ENCODE results near the gene LHFPL6. TPM values are rescaled to one million over a fixed set of nuclear protein-coding genes. Genes with fewer than 3 reads are reported as not detected.

Gene LHFPL6
- total RNA-seq, 1 donor from 2014 or later: 146 TPM

GRCh38 chr13:39451301-39451700 is 151.7 kb downstream of the LHFPL6 start:
- intact Hi-C loops (cut with DNase I): no loop called here
- ATAC-seq (peak; percentile 66), DNase-seq (ENCODE audit: low spot score) (no peak)

DNA sequence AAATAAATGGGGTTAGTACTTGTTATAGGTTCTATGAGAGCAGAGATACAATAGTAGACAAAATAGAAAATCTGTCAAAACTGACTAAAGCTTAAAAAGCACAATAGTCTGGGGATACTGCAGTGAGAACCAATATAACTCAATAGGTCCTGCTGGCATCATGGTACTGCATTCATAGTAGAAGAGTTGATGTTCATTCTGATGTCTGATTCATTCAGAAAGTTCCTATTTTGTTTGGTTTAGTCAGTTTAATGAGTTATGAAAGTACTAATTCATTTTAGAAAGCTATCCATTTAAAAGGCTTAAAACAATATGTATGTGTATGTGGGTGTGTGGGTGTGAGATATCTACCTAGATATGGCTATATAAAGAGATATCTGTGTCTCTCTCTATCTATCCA is 152.8 kb downstream of the LHFPL6 start:
- no peak for ATAC-seq
- intact Hi-C loops (cut with DNase I): no loop called here
- DNase-seq (ENCODE audit: low spot score): no peak

GRCh38 chr13:39448834-39449233 is 154.2 kb downstream of the LHFPL6 start:
- intact Hi-C loops (cut with DNase I): no loop called here
- DNase-seq (ENCODE audit: low spot score): no peak
- ATAC-seq: no peak

- intact Hi-C loops (cut with DNase I): no loop called here
- ATAC-seq: no peak
- DNase-seq (ENCODE audit: low spot score): no peak
Measured at GRCh38 chr13:39446865-39447264, 156.1 kb downstream of the LHFPL6 start.

DNA sequence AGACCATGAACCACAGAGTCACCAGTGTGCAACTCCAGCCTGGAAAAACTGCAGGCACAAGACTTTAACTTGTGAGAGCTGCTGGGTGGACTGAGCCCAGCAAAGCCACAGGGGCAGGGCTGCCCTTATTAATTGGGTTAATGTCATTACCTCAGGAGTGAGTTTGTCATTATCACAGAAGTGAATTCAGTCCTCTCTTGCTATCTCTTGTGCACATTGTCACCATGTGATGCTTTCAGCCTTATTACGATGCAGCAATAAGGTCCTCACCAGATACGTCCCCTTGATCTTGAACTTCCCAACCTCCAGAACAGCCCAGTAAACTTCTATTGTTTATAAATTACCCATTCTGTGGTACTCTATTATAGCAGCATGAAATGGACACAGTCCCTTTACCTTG is 158.1 kb downstream of the LHFPL6 start:
- DNase-seq (ENCODE audit: low spot score): no peak
- intact Hi-C loops (cut with DNase I): no loop called here

GRCh38 chr13:39433651-39434050 is 169.3 kb downstream of the LHFPL6 start:
- no peak for ATAC-seq
- DNase-seq (ENCODE audit: low spot score): no peak

More for the DNA sequence above, 158.1 kb downstream of the LHFPL6 start:
- no peak for ATAC-seq

DNA sequence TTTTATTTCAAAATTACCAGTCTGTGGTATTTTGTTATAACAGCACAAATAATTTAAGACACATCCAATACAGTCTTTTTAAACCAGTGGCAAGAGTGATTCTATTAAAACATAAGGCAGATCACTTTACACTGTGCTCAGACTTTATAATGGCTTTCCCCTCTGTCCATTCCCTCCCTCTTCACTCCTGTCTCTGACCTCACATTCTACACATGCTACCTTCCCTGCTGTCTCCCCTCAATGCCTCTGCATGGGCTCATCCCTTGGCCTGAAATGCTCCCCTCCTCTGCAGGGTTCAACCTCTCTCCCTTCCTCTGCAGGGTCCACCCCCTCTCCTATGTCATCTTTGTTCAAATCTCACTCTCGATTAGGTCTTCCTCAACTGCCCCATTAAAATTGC is 170.8 kb downstream of the LHFPL6 start:
- ATAC-seq: no peak
- no peak for DNase-seq (ENCODE audit: low spot score)
- intact Hi-C loops (cut with DNase I): no loop called here

More at GRCh38 chr13:39433651-39434050, 169.3 kb downstream of the LHFPL6 start:
- intact Hi-C loops (cut with DNase I): no loop called here

- intact Hi-C loops (cut with DNase I): no loop called here
- DNase-seq (ENCODE audit: low spot score): no peak
- ATAC-seq: no peak
Measured at GRCh38 chr13:39422845-39423565, 180.0 kb downstream of the LHFPL6 start.

GRCh38 chr13:39419876-39420275 is 183.1 kb downstream of the LHFPL6 start:
- intact Hi-C loops (cut with DNase I): loop anchor here (10.0 kb wide), 1 partner anchor 185 kb away; the partner anchor contains the start of gene LHFPL6
- DNase-seq (ENCODE audit: low spot score) (no peak), ATAC-seq (no peak)

DNA sequence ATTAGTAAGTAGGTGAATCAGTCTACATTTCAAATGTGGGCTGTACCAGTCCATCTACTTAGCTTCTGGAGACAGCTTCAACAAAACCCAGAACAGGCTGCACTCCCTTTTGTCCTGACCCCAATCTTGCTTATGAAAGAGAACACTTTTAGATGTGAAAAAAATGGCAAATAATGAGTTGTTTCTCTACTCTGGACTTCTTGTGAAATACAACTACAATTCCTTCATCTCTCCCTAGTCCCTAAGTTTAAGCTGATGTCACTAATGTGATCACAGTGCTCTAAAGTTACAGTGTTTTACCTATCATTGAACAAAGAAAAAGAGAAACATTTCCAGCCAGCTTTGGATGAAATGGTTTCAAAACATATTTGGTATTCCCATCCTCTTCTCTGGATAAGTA is 183.9 kb downstream of the LHFPL6 start:
- peak; percentile 70 for ATAC-seq
- intact Hi-C loops (cut with DNase I): loop anchor here (10.0 kb wide), 1 partner anchor 186 kb away; the partner anchor contains the start of gene LHFPL6

GRCh38 chr13:39418424-39418823 is 184.6 kb downstream of the LHFPL6 start:
- ATAC-seq (no peak), DNase-seq (ENCODE audit: low spot score) (no peak)
- intact Hi-C loops (cut with DNase I): loop anchor here (10.0 kb wide), 1 partner anchor 186 kb away; the partner anchor contains the start of gene LHFPL6

More for the DNA sequence above, 183.9 kb downstream of the LHFPL6 start:
- no peak for DNase-seq (ENCODE audit: low spot score)

- intact Hi-C loops (cut with DNase I): loop anchor here (10.0 kb wide), 1 partner anchor 187 kb away; the partner anchor contains the start of gene LHFPL6
- DNase-seq (ENCODE audit: low spot score): peak; percentile 68
- ATAC-seq: peak; percentile 59
Measured at GRCh38 chr13:39417643-39418042, 185.3 kb downstream of the LHFPL6 start.

DNA sequence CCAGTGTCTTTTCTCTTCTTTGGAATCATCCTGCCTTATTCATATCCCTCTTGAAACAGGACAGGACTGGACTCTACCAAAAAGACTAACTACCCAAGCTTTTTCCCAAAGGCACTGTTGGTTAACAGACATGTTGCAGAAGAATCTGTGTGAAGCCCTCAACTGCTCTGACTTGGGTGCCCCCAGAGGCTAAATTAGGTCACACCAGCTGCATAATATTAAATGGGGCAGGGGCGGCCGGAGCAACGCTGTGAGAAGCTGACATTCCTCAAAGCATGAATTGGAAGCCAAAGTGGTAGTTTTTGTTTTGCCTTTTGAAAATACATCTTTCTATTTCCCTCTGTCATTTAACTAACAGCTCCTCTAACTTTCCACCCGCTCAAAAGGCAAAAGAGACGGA is 185.9 kb downstream of the LHFPL6 start:
- intact Hi-C loops (cut with DNase I): loop anchor here (10.0 kb wide), 1 partner anchor 188 kb away; the partner anchor contains the start of gene LHFPL6
- peak; percentile 45 for ATAC-seq
- no peak for DNase-seq (ENCODE audit: low spot score)

GRCh38 chr13:39415008-39415802 is 187.8 kb downstream of the LHFPL6 start:
- peak; percentile 67 for DNase-seq (ENCODE audit: low spot score)
- intact Hi-C loops (cut with DNase I): loop anchor here (10.0 kb wide), 1 partner anchor 190 kb away; the partner anchor contains the start of gene LHFPL6
- peak; percentile 62 for ATAC-seq

DNA sequence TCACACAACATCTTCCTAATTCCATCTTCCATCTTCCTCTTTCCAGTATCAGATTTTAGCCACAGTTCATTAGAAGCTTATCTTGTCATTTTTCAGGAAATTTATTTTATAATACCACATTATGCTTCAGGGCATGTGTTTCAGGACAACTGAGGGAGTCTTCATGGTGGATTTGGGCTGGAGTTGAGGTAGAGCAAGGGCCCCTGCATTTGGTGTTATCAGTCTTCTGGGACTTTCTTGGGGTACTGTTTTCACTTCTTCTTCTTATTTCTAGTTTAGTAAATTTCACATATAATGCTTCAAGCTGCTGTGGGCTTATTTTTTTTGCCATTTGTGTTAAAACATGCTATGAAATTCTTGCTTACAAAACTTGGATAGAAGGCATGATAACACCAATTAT is 188.7 kb downstream of the LHFPL6 start:
- intact Hi-C loops (cut with DNase I): loop anchor here (10.0 kb wide), 1 partner anchor 190 kb away; the partner anchor contains the start of gene LHFPL6
- no peak for ATAC-seq
- DNase-seq (ENCODE audit: low spot score): no peak

- intact Hi-C loops (cut with DNase I): loop anchor here (10.0 kb wide), 1 partner anchor 193 kb away; the partner anchor contains the start of gene LHFPL6
- no peak for ATAC-seq
- DNase-seq (ENCODE audit: low spot score): no peak
Measured at GRCh38 chr13:39411511-39411910, 191.5 kb downstream of the LHFPL6 start.

DNA sequence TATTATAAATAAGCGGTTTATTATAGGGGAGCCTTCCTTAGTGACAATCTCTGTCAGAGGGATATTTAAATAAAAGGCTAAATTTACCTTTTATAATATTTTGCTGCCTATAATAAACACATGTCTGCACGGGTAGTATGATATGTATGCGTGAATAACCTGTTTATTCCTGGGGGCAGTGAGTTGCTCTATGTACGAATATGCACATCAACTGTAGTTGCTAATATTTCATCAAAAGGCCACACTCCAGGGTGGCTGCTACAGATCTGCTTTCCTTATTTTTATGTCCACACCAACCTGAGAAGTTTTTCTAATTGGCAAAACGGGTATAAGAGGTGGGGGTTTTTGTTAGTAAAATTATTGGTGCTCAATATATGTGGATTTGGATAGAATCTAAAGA is 192.0 kb downstream of the LHFPL6 start:
- intact Hi-C loops (cut with DNase I): loop anchor here (10.0 kb wide), 1 partner anchor 194 kb away; the partner anchor contains the start of gene LHFPL6
- DNase-seq (ENCODE audit: low spot score): no peak
- no peak for ATAC-seq

GRCh38 chr13:39410096-39410901 is 192.7 kb downstream of the LHFPL6 start:
- DNase-seq (ENCODE audit: low spot score) (no peak), ATAC-seq (peak; percentile 95)
- intact Hi-C loops (cut with DNase I): loop anchor here (10.0 kb wide), 1 partner anchor 195 kb away; the partner anchor contains the start of gene LHFPL6

DNA sequence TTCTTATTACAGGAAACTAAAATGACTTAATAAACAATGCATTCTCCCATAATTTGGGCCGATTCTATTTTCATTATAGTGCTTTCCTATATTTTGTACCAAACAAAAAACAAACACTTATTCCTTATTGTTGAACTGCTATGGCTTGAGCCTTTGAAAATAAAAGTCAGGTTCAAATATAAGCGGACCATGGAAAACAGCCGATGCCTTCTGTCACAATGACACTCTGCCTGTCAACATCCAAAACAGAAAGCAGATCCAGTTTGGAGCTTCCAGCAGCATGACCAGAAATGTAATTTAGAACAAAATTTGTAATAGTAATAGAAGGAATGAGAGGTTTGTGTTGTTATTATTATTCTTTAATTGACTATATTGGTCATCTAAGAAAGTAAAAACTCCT is 194.5 kb downstream of the LHFPL6 start:
- intact Hi-C loops (cut with DNase I): no loop called here
- ATAC-seq: no peak

More for the DNA sequence above, 194.5 kb downstream of the LHFPL6 start:
- DNase-seq (ENCODE audit: low spot score): no peak

All from sciatic nerve (tissue), 2 donors.